T-helper 17 cell (primary cell): ENCODE measurements around the gene XCR1. TPM values are rescaled to one million over a fixed set of nuclear protein-coding genes. Genes with fewer than 3 reads are reported as not detected.

Source experiments
- ATAC-seq: fragments of 150-1000 bp; cut with Tn5 transposase; 2 replicates; pipeline ENCODE4 v1.10.0; 2021; ENCODE audit warnings: mild to moderate bottlenecking, moderate library complexity
- DNase-seq, 3 donors: peaks; one replicate each; pipeline versions ENCODE4 v3.0.0 to v3.0.0-alpha.2; 2020 to 2021
- H3K9me3 ChIP-seq: one replicate; pipeline ENCODE4 v1.7.0; 2013; ENCODE audit warnings: low read length, mild to moderate bottlenecking; ENCODE audit not compliant: control insufficient read depth, poor library complexity, severe bottlenecking
- H3K27ac Mint-ChIP-seq: one replicate; pipeline ENCODE4 v1.8.0; 2022; ENCODE audit warnings: mild to moderate bottlenecking, moderate library complexity, mixed read lengths
- H3K27me3 Mint-ChIP-seq: one replicate; pipeline ENCODE4 v1.8.0; 2022; ENCODE audit warnings: mixed read lengths
- H3K36me3 Mint-ChIP-seq: one replicate; pipeline ENCODE4 v1.8.0; 2022; ENCODE audit warnings: low read depth, mixed read lengths
- H3K4me1 Mint-ChIP-seq: one replicate; pipeline ENCODE4 v1.8.0; 2022; ENCODE audit warnings: mild to moderate bottlenecking, mixed read lengths
- H3K4me3 Mint-ChIP-seq: one replicate; pipeline ENCODE4 v1.8.0; 2022; ENCODE audit warnings: mild to moderate bottlenecking, moderate library complexity, mixed read lengths
- total RNA-seq, 4 donors: library from RNA in 2 of 4; stranded (reverse) in 2 of 4; gene quantifications; one replicate each; pipeline ENCODE4 v1.2.3 and lab custom pipeline; 2022 to 2026

Gene XCR1
- total RNA-seq, 2 donors from 2014 or later, result 0.08 TPM; not detected in 1

- DNase-seq, result no peak
- H3K9me3 ChIP-seq, result no peaks in the 10 kb centered on the region
- H3K27me3 Mint-ChIP-seq, result no peaks in the 10 kb centered on the region
- H3K4me1 Mint-ChIP-seq, result peaks cover 59% of the 10 kb centered on the region
- ATAC-seq, result no peak
- H3K4me3 Mint-ChIP-seq, result no peak overlapping the region
- no peaks in the 10 kb centered on the region for H3K36me3 Mint-ChIP-seq
- H3K27ac Mint-ChIP-seq, result peak overlapping the region; percentile 79
Observed at GRCh38 chr3:45992133-45992729, 35.1 kb downstream of the XCR1 start.

DNA sequence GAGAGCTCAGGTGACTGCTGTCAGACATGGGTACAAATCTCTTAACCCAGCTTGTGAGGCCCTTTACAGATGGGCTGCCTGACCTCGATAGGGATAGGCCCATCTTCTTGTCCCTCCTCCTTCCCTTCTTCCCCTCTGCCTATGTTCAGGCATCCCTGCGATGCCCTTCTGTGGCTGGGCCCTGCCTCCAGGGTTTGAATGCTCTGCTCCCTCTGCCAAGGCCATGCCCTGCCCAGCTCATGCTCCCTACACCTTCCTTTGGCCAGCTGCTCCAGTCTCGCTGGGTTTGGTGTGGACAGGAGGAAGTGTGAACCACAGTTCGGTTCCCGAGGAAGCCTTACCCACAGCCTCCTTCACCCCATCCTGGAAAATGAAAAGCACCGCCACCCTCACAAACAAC is 35.9 kb downstream of the XCR1 start:
- Mint-ChIP-seq H3K36me3 (no peaks in the 10 kb centered on the region), H3K4me3 (peak overlapping the region; percentile 51)
- no peak for DNase-seq

GRCh38 chr3:45990181-45990580 is 37.1 kb downstream of the XCR1 start:
- H3K9me3 ChIP-seq, result no peaks in the 10 kb centered on the region
- Mint-ChIP-seq H3K36me3 (no peaks in the 10 kb centered on the region), H3K4me3 (no peak overlapping the region), H3K27me3 (no peaks in the 10 kb centered on the region), H3K27ac (peak overlapping the region; percentile 91), H3K4me1 (peaks cover 65% of the 10 kb centered on the region)
- ATAC-seq (no peak), DNase-seq (no peak)

More for the DNA sequence above, 35.9 kb downstream of the XCR1 start:
- Mint-ChIP-seq H3K27ac (peak overlapping the region; percentile 79), H3K4me1 (peaks cover 64% of the 10 kb centered on the region), H3K27me3 (no peaks in the 10 kb centered on the region)
- H3K9me3 ChIP-seq, result no peaks in the 10 kb centered on the region
- no peak for ATAC-seq

GRCh38 chr3:45988804-45989203 is 38.5 kb downstream of the XCR1 start:
- H3K36me3 Mint-ChIP-seq, result no peaks in the 10 kb centered on the region
- peak overlapping the region; percentile 91 for H3K27ac Mint-ChIP-seq
- peaks cover 62% of the 10 kb centered on the region for H3K4me1 Mint-ChIP-seq
- DNase-seq (no peak), ATAC-seq (no peak)
- H3K4me3 Mint-ChIP-seq, result no peak overlapping the region
- no peaks in the 10 kb centered on the region for H3K9me3 ChIP-seq
- no peaks in the 10 kb centered on the region for H3K27me3 Mint-ChIP-seq

GRCh38 chr3:45988362-45988761 is 38.9 kb downstream of the XCR1 start:
- Mint-ChIP-seq H3K27ac (peak overlapping the region; percentile 91), H3K4me1 (peaks cover 60% of the 10 kb centered on the region), H3K36me3 (no peaks in the 10 kb centered on the region), H3K4me3 (no peak overlapping the region), H3K27me3 (no peaks in the 10 kb centered on the region)
- DNase-seq (no peak), ATAC-seq (no peak)
- no peaks in the 10 kb centered on the region for H3K9me3 ChIP-seq

GRCh38 chr3:45987368-45988291 is 39.7 kb downstream of the XCR1 start:
- ATAC-seq, result no peak
- no peak for DNase-seq
- Mint-ChIP-seq H3K27me3 (no peaks in the 10 kb centered on the region), H3K27ac (peak overlapping the region; percentile 91), H3K4me1 (peaks cover 56% of the 10 kb centered on the region), H3K4me3 (peak overlapping the region; percentile 1), H3K36me3 (no peaks in the 10 kb centered on the region)
- no peaks in the 10 kb centered on the region for H3K9me3 ChIP-seq

- H3K9me3 ChIP-seq, result no peaks in the 10 kb centered on the region
- peaks cover 44% of the 10 kb centered on the region for H3K4me1 Mint-ChIP-seq
- H3K27ac Mint-ChIP-seq, result peak overlapping the region; percentile 91
- no peak for DNase-seq
- no peaks in the 10 kb centered on the region for H3K36me3 Mint-ChIP-seq
- H3K27me3 Mint-ChIP-seq, result no peaks in the 10 kb centered on the region
- H3K4me3 Mint-ChIP-seq, result no peak overlapping the region
- no peak for ATAC-seq
Observed at GRCh38 chr3:45986303-45986982, 40.8 kb downstream of the XCR1 start.

DNA sequence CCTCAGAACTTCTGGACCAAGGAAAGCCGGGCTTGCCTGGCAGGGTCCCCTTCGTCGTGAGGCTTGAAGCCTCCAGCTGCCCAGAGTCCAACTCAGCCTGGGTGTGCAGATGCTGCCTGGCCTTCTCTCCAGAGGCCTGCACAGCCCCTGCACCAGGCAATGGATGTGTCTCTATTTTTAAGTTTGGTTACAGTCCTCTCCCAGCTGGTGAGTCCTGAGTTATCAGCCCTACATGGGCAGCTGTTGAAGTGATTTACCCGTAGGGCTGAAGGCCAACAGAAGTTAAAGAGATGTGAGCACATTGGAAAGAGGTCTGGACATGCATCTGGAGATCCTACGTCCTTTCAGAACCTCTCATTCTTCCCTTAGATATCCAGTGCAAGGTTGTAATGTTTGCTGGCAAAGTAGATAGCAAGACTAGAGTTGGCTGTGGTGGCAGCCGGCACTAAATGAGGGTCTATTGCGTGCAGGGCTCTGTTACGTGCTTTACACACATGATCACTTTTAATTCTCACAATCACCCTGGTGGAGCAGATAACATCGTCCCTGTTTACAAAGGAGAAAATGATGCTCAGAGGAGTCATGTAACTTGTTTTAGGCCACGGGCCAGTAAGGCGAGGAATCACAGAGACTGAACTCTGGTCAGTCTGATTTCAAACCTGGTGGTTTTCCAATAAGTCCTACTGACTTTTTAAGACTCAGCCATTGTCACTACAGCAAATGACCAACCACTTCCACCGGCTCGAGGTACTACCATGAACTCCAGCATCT is 41.6 kb downstream of the XCR1 start:
- Mint-ChIP-seq H3K36me3 (no peaks in the 10 kb centered on the region), H3K4me1 (peaks cover 46% of the 10 kb centered on the region)
- ATAC-seq, result no peak

DNA sequence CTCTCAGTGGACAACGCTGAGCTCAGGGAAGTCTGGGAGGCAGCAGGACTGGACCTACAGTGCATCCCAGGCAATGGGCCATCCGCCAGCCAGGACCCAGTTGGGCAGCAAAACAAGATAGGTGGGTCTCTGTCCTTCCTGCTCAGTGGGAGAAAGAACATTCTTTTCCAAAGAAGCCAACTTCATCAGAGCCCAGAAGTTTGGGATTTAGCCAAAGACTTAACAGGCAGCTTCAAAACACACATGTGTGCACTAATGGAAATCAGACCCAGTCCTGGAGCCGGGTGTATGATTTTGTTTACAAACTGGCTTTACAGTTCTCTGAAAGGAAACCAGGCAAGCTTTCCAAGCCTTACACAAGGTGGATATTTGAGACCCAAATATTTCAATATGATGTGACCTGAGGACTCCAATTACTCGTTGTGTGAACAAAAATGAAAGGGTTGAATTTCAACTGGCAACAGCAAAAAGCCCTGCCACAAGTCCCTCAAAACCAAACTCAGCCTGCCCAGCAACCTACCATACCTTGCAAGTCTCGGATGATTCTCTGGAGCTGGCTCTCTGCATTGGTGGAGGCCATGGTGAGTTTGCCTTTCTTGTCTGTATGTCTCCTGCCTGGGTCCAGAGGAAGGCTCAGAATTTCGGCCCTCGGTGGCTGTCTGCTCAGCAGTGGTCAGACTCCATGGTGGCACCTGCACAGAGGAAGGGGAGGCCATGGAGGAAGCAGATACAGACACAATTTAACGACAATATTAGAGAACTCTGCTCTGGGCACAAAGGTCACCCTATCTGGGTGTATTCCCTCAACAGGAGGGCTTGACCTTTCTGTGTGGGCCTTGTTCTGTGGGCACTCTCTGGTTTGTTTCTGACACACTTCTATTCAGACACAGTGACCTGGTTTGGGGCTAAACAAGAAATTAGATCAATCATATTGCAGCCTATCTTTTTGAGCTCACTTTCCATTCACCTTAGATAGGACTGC is 42.7 kb downstream of the XCR1 start:
- H3K4me3 Mint-ChIP-seq, result no peak overlapping the region
- H3K27ac Mint-ChIP-seq, result peak overlapping the region; percentile 61
- ATAC-seq (no peak), DNase-seq (no peak)
- peaks cover 38% of the 10 kb centered on the region for H3K4me1 Mint-ChIP-seq
- no peaks in the 10 kb centered on the region for H3K27me3 Mint-ChIP-seq
- H3K36me3 Mint-ChIP-seq, result no peaks in the 10 kb centered on the region
- H3K9me3 ChIP-seq, result no peaks in the 10 kb centered on the region

More for the DNA sequence above, 41.6 kb downstream of the XCR1 start:
- H3K9me3 ChIP-seq, result no peaks in the 10 kb centered on the region
- Mint-ChIP-seq H3K4me3 (no peak overlapping the region), H3K27me3 (no peaks in the 10 kb centered on the region), H3K27ac (peak overlapping the region; percentile 91)
- no peak for DNase-seq

DNA sequence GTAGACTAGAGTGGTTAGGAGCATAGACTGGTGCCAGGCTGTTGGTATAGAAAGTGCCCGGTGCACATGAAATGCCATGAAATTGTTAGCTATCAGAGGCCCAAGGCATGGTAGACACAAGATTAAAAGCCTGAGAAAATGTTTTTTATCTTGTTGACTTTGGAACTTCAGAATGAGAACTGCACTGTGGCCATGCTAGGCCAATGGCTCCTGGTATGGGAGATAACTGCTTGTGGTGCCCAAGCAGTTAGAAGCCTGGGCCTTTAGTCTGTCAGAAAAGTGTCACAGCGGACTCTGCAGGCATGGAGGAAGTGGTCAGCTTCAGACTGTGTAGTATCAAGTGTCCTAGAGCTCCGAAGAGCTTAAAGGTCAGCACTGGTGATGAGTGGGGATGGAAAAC is 43.5 kb downstream of the XCR1 start:
- Mint-ChIP-seq H3K27me3 (no peaks in the 10 kb centered on the region), H3K27ac (peak overlapping the region; percentile 61), H3K4me1 (peaks cover 37% of the 10 kb centered on the region)

GRCh38 chr3:45981346-45982074 is 45.8 kb downstream of the XCR1 start:
- Mint-ChIP-seq H3K27ac (peak overlapping the region; percentile 77), H3K36me3 (peaks cover 2% of the 10 kb centered on the region), H3K4me3 (no peak overlapping the region), H3K27me3 (no peaks in the 10 kb centered on the region), H3K4me1 (peaks cover 36% of the 10 kb centered on the region)
- no peaks in the 10 kb centered on the region for H3K9me3 ChIP-seq
- ATAC-seq (no peak), DNase-seq (no peak)

More for the DNA sequence above, 43.5 kb downstream of the XCR1 start:
- H3K4me3 Mint-ChIP-seq, result no peak overlapping the region
- no peaks in the 10 kb centered on the region for H3K9me3 ChIP-seq
- DNase-seq (no peak), ATAC-seq (no peak)
- no peaks in the 10 kb centered on the region for H3K36me3 Mint-ChIP-seq
